ENCODE data around the gene PTPRG. TPM values are rescaled to one million over a fixed set of nuclear protein-coding genes. Genes with fewer than 3 reads are reported as not detected.

The PTPRG gene
- total and polyA plus RNA-seq, 4 donors: 3.6 to 35.6 (median 8.1) TPM

DNA sequence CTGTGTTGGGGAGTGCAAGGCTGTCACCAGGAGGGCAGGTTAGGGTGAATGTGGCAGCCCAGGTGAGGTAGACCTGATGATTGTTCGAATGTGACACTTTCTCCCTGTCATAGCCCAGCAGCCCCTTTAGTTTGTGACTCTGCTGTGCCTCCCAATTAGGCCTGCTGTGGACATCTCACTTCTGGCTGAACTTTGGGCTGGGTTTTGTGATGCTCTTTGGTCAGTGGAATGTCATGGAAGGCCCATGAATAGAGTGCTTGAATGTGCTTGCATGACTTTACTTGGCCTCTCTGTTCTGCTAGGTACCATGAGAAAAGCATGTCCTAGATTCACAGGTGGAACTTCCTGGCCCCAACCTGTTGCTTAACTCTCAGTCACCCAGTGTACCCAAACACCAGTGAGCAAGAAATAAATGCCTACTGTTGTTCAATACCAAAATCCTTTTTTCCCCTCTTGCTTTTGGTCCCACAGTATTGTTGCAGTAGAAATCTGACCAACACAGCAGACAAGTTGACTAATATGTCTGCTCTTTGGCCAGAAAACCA lies 249.7 kb downstream of the PTPRG start:
- Histone ChIP-seq H3K9me3 (ENCODE audit: control insufficient read depth in 4 of 4, low read length in 3 of 4) (no peaks in the 10 kb centered on the region), H3K36me3 (ENCODE audit: control insufficient read depth in 4 of 4, insufficient read depth in 3 of 4, low read depth in 1 of 4, low read length in 3 of 4) (no peaks in the 10 kb centered on the region), H3K27me3 (ENCODE audit: control insufficient read depth in 4 of 4, insufficient read depth in 4 of 4, low read length in 3 of 4) (no peaks in the 10 kb centered on the region), H3K4me3 (ENCODE audit: low read depth in 1 of 3, low read length in 3 of 3) (no peak overlapping the region), H3K4me1 (ENCODE audit: control insufficient read depth in 4 of 4, insufficient read depth in 4 of 4, low read length in 3 of 4) (peaks cover 9 to 29% (median 23%) of the 10 kb centered on the region in 4 donors), H3K27ac (ENCODE audit: low read depth in 1 of 2, low read length in 2 of 2) (no peak overlapping the region), H3K9ac (ENCODE audit: low read depth in 1 of 2, low read length in 2 of 2) (no peak overlapping the region)
- 94% methylated on average over 1 of the region's 1 CpG for WGBS
- no peak for TF ChIP-seq FOXA1 (IDR thresholded peaks at IDR 0.05)
- TF ChIP-seq, protein P1, sequence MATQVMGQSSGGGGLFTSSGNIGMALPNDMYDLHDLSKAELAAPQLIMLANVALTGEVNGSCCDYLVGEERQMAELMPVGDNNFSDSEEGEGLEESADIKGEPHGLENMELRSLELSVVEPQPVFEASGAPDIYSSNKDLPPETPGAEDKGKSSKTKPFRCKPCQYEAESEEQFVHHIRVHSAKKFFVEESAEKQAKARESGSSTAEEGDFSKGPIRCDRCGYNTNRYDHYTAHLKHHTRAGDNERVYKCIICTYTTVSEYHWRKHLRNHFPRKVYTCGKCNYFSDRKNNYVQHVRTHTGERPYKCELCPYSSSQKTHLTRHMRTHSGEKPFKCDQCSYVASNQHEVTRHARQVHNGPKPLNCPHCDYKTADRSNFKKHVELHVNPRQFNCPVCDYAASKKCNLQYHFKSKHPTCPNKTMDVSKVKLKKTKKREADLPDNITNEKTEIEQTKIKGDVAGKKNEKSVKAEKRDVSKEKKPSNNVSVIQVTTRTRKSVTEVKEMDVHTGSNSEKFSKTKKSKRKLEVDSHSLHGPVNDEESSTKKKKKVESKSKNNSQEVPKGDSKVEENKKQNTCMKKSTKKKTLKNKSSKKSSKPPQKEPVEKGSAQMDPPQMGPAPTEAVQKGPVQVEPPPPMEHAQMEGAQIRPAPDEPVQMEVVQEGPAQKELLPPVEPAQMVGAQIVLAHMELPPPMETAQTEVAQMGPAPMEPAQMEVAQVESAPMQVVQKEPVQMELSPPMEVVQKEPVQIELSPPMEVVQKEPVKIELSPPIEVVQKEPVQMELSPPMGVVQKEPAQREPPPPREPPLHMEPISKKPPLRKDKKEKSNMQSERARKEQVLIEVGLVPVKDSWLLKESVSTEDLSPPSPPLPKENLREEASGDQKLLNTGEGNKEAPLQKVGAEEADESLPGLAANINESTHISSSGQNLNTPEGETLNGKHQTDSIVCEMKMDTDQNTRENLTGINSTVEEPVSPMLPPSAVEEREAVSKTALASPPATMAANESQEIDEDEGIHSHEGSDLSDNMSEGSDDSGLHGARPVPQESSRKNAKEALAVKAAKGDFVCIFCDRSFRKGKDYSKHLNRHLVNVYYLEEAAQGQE (IDR thresholded peaks at IDR 0.05): no peak
- TF ChIP-seq YY1 (IDR thresholded peaks at IDR 0.05): no peak
- TF ChIP-seq HNF4G (IDR thresholded peaks at IDR 0.05): no peak
- no peak for TF ChIP-seq RXRA (IDR thresholded peaks at IDR 0.05)
- no peak for TF ChIP-seq NR2F2 (IDR thresholded peaks at IDR 0.05)
- no peak for TF ChIP-seq RAD21 (IDR thresholded peaks at IDR 0.05)
- TF ChIP-seq SP1 (IDR thresholded peaks at IDR 0.05): no peak
- TF ChIP-seq, protein P2, sequence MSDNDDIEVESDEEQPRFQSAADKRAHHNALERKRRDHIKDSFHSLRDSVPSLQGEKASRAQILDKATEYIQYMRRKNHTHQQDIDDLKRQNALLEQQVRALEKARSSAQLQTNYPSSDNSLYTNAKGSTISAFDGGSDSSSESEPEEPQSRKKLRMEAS (IDR thresholded peaks at IDR 0.05): no peak
- TF ChIP-seq, protein P3, sequence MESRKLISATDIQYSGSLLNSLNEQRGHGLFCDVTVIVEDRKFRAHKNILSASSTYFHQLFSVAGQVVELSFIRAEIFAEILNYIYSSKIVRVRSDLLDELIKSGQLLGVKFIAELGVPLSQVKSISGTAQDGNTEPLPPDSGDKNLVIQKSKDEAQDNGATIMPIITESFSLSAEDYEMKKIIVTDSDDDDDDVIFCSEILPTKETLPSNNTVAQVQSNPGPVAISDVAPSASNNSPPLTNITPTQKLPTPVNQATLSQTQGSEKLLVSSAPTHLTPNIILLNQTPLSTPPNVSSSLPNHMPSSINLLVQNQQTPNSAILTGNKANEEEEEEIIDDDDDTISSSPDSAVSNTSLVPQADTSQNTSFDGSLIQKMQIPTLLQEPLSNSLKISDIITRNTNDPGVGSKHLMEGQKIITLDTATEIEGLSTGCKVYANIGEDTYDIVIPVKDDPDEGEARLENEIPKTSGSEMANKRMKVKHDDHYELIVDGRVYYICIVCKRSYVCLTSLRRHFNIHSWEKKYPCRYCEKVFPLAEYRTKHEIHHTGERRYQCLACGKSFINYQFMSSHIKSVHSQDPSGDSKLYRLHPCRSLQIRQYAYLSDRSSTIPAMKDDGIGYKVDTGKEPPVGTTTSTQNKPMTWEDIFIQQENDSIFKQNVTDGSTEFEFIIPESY (IDR thresholded peaks at IDR 0.05): no peak
- TF ChIP-seq, protein P4, sequence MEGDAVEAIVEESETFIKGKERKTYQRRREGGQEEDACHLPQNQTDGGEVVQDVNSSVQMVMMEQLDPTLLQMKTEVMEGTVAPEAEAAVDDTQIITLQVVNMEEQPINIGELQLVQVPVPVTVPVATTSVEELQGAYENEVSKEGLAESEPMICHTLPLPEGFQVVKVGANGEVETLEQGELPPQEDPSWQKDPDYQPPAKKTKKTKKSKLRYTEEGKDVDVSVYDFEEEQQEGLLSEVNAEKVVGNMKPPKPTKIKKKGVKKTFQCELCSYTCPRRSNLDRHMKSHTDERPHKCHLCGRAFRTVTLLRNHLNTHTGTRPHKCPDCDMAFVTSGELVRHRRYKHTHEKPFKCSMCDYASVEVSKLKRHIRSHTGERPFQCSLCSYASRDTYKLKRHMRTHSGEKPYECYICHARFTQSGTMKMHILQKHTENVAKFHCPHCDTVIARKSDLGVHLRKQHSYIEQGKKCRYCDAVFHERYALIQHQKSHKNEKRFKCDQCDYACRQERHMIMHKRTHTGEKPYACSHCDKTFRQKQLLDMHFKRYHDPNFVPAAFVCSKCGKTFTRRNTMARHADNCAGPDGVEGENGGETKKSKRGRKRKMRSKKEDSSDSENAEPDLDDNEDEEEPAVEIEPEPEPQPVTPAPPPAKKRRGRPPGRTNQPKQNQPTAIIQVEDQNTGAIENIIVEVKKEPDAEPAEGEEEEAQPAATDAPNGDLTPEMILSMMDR (IDR thresholded peaks at IDR 0.05; ENCODE audit: low read depth, low read length, missing input control): no peak
- no peak for TF ChIP-seq JUND (IDR thresholded peaks at IDR 0.05)
- TF ChIP-seq FOXA2 (IDR thresholded peaks at IDR 0.05): no peak
- TF ChIP-seq, protein P5, sequence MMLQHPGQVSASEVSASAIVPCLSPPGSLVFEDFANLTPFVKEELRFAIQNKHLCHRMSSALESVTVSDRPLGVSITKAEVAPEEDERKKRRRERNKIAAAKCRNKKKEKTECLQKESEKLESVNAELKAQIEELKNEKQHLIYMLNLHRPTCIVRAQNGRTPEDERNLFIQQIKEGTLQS (IDR thresholded peaks at IDR 0.05): no peak
- no peak for TF ChIP-seq EGR1 (IDR thresholded peaks at IDR 0.05; ENCODE audit: low read depth in 2 of 2)
- no peak for TF ChIP-seq GABPA (IDR thresholded peaks at IDR 0.05 in 1 of 2, conservative IDR thresholded peaks at IDR 0.05 in 1 of 2)
- DNase-seq (ENCODE audit: low spot score): no peak

DNA sequence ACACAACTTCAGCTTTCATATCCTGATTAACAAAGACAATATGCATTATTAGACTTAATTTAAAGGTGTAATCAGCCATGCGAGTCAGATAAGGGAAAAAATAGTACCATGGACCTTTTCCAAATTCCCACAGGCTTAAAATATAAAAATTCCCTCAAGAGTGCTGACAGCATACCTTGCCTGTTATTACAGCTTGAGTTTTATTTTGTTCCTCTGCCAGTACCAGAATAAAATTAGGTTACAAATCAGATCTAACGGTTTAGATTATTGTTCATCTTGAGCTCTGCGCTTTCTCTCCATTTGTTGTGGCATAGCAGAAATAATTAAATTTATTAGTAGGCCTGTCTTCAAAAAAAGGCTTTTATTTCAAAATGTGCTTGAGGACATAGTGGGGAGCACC lies 250.3 kb downstream of the PTPRG start:
- H3K9me3 ChIP-seq (ENCODE audit: control insufficient read depth in 4 of 4, low read length in 3 of 4): no peaks in the 10 kb centered on the region
- no peaks in the 10 kb centered on the region for H3K27me3 ChIP-seq (ENCODE audit: control insufficient read depth in 4 of 4, insufficient read depth in 4 of 4, low read length in 3 of 4)
- TF ChIP-seq FOXA1 (IDR thresholded peaks at IDR 0.05): no peak
- no peak for TF ChIP-seq TAF1 (conservative IDR thresholded peaks at IDR 0.05)
- H3K27ac ChIP-seq (ENCODE audit: low read depth in 1 of 2, low read length in 2 of 2): no peak overlapping the region
- no peaks in the 10 kb centered on the region for H3K36me3 ChIP-seq (ENCODE audit: control insufficient read depth in 4 of 4, insufficient read depth in 3 of 4, low read depth in 1 of 4, low read length in 3 of 4)
- no peak for DNase-seq (ENCODE audit: low spot score)
- H3K9ac ChIP-seq (ENCODE audit: low read depth in 1 of 2, low read length in 2 of 2): no peak overlapping the region
- H3K4me1 ChIP-seq (ENCODE audit: control insufficient read depth in 4 of 4, insufficient read depth in 4 of 4, low read length in 3 of 4): peaks cover 15 to 32% (median 24%) of the 10 kb centered on the region in 4 donors
- H3K4me3 ChIP-seq (ENCODE audit: low read depth in 1 of 3, low read length in 3 of 3): no peak overlapping the region
- 92% methylated on average over 3 of the region's 3 CpGs for WGBS

All from liver (tissue), 9 donors.